ENCODE data around the gene SIPA1L2.

- TF ChIP-seq EZH2phosphoT487 (IDR thresholded peaks at IDR 0.05; ENCODE audit: unreplicated experiment): no peak
- no peak for TF ChIP-seq CTCF (conservative IDR thresholded peaks at IDR 0.05; ENCODE audit: low read depth in 2 of 2)
- TF ChIP-seq EZH2 (IDR thresholded peaks at IDR 0.05; ENCODE audit: low read depth, unreplicated experiment): no peak
- TF ChIP-seq CREB1 (CRISPR knock-in tag; IDR thresholded peaks at IDR 0.05; ENCODE audit: low read depth): no peak
- TF ChIP-seq POLR2AphosphoS5 (IDR thresholded peaks at IDR 0.05; ENCODE audit: low read depth): no peak
- TF ChIP-seq REST (IDR thresholded peaks at IDR 0.05; ENCODE audit: unreplicated experiment): no peak
- no peak for TF ChIP-seq NANOG (IDR thresholded peaks at IDR 0.05; ENCODE audit: borderline replicate concordance)
- no peak for TF ChIP-seq STAT1 (IDR thresholded peaks at IDR 0.05; ENCODE audit: unreplicated experiment)
- TF ChIP-seq ZNF114 (CRISPR knock-in tag; IDR thresholded peaks at IDR 0.05): no peak
- no peak for TF ChIP-seq JUNB (IDR thresholded peaks at IDR 0.05; ENCODE audit: unreplicated experiment)
- no peak for TF ChIP-seq ETS1 (IDR thresholded peaks at IDR 0.05)
- TF ChIP-seq ZNF462 (CRISPR knock-in tag; IDR thresholded peaks at IDR 0.05): no peak
- no peak for TF ChIP-seq ZNF331 (CRISPR knock-in tag; IDR thresholded peaks at IDR 0.05; ENCODE audit: low read depth)
These were observed 31.1 kb downstream of the SIPA1L2 start for GRCh38 chr1:232598837-232599177.

Data from GM23338 (cell line).